GM12874 (cell line): ENCODE data around the gene MCOLN2.

Experiments used
- TF ChIP-seq, protein P1 (sequence below): IDR thresholded peaks from 2 replicates; pipeline ENCODE4 v1.5.1; 2011; ENCODE audit warnings: low read depth, mild to moderate bottlenecking, control low read depth, low read length, moderate library complexity; ENCODE audit not compliant: insufficient read depth

MCOLN2 gene

DNA sequence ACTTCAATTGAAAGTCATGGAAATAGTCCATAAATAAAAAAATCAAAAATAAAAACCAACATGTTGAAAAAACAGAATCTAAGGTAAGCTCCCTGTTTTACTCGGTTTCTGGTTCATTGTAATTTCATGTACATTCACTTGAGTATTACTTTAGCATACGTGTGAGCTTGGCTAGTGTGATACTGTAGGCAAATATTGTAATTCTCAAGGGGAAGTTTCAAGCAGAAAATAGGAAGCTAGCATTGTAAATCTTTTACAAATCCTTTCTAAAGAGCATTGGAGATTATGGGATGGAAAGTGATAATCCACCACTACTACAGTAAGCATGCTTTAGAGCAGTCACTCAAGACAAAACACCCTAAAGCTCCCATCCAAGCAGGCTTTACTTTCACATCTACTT, 100.6 kb downstream of the MCOLN2 start:
- TF ChIP-seq, protein P1, sequence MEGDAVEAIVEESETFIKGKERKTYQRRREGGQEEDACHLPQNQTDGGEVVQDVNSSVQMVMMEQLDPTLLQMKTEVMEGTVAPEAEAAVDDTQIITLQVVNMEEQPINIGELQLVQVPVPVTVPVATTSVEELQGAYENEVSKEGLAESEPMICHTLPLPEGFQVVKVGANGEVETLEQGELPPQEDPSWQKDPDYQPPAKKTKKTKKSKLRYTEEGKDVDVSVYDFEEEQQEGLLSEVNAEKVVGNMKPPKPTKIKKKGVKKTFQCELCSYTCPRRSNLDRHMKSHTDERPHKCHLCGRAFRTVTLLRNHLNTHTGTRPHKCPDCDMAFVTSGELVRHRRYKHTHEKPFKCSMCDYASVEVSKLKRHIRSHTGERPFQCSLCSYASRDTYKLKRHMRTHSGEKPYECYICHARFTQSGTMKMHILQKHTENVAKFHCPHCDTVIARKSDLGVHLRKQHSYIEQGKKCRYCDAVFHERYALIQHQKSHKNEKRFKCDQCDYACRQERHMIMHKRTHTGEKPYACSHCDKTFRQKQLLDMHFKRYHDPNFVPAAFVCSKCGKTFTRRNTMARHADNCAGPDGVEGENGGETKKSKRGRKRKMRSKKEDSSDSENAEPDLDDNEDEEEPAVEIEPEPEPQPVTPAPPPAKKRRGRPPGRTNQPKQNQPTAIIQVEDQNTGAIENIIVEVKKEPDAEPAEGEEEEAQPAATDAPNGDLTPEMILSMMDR: no peak

DNA sequence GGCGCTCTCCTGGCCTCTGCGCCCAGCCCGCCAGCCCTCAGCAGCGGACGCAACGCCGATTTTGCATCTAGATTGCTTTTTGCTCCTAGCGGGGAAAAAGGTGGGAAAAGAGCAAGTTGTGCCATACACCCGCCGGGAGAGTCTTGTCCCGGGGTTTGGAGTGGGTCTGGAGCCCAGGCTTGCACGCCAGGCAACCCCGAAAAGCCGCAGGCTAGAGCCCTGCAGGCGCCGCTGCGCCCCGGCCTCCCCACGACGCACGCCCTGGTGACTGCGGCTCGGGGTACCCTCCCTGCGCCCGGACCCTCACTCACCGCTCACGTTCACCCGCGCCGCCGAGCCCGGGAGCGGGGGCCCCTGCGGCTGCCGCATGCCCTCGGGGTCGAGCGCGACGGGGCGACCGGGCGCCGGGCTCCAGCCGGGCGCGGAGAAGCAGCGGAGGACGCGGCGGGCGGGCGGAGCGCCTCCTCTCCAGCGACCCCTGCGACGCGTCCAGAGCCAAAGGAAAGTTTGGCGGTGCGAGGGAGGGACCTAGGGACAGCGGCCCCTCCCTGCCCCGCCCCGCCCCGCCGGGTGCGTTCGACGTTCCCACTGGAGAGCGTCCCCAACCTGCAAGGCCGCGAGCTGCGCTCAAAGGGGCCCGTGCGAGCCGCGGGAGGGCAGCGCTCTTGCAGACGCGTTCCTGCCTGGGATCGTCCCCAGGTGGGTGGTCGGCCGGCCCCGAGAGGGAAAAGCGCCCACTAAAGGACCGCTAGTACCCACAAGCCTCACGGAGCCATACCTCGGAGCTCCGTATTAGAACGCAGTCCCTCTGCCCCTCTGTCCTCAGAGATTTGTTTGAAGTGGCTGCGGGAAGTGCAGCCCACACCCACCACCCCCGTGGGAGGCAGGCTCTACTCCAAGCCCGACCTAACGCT, 104.0 kb downstream of the MCOLN2 start, which contains the start of gene LPAR3:
Gene LPAR3, minus strand, starts transcription at position 502 of the 914 bp plus-strand sequence. CDS start 27,086 bp downstream, outside the sequence.
- TF ChIP-seq, protein P1: no peak

GRCh38 chr1:84890566-84890965, 106.3 kb downstream of the MCOLN2 start:
- TF ChIP-seq, protein P1: no peak

GRCh38 chr1:84889437-84889836, 107.5 kb downstream of the MCOLN2 start:
- TF ChIP-seq, protein P1: no peak

GRCh38 chr1:84888753-84889152, 108.2 kb downstream of the MCOLN2 start:
- TF ChIP-seq, protein P1: no peak

DNA sequence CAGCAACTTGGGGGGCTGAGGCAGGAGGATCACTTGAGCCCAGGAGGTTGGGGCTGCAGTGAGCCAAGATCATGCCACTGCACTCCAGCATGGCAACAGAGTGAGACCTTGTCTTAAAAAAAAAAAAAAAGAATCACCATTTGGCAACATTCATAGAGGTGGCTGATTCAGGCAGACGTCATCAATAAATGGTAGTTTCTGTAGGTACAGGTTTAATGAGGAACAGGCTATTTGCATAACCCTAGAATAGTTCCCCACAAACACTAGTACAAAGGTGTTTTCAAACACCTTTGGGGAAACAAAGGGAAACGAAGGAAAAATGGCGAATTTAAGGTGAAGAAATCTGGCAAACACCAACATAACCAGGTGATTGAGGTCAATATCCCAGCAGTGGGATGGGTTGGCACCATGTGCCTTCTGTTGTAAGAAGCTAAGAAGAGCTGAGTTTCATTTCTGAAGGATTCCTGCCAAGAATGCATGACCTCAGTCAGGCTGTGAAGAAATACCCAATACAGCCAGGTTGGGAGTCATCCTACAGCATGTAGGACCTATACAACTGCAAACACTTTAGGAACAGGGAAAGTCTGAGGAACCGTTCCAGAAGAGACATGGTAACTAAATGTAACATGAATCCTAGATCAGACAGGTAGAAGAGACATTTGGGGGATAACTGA, 109.5 kb downstream of the MCOLN2 start:
- TF ChIP-seq, protein P1: no peak

DNA sequence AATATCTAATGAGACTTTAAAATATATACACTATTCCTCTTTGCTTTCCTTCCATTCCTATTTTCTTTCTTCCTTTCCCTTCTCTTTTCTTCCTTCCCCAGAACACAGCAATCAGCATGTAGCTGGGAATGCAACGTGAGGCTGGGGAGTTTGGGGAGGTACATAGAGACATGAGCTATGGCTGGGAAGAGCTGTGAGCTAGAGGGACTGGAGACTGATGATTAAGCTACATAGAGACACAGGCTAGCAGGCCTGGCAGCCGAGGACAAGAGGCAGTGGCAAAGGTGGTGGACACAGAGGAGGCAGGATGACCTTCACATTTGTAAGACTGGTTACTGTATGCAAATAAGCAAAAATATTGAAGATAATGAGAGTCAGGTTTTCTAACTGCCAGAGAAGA, 111.4 kb downstream of the MCOLN2 start:
- TF ChIP-seq, protein P1: no peak
